ENCODE measurements around the gene OR1Q1. TPM values are rescaled to one million over a fixed set of nuclear protein-coding genes. Genes with fewer than 3 reads are reported as not detected.
"Not testable (repeated sequence)": the region's sequence is repeated elsewhere in the genome, so short reads cannot be mapped to it uniquely, and the experiment has no call there.

OR1Q1 gene, protein sequence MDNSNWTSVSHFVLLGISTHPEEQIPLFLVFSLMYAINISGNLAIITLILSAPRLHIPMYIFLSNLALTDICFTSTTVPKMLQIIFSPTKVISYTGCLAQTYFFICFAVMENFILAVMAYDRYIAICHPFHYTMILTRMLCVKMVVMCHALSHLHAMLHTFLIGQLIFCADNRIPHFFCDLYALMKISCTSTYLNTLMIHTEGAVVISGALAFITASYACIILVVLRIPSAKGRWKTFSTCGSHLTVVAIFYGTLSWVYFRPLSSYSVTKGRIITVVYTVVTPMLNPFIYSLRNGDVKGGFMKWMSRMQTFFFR
- total RNA-seq (not detected), polyA plus RNA-seq (not detected)

DNA sequence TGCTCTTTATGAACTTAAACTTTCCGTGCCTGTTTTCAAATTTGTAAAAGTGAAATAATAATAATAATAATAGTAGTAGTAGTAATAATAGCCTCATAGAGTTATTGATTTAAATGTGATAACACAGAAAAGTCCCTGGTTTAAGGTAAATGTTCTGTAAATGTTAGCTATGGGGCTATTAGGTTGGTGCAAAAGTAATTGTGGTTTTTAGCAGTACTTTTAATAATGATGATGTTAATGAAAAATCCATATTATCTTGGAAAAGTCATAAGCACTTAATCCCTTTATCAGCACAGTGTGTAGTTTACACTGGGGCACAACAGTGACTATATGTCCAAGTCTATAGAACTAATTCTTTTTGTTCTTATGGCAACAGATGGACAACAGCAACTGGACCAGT, at the start of gene OR1Q1:
Gene OR1Q1, plus strand, starts transcription at position 377 of the 400 bp plus-strand sequence. Its CDS starts 0 bp downstream, at position 377.
- Histone ChIP-seq H3K36me3 (ENCODE audit: insufficient read depth, low read length) (no peaks in the 10 kb centered on the region), H3K4me3 (ENCODE audit: low read length in 2 of 2) (no peak within 1 kb of the TSS), H3K27ac (ENCODE audit: low read depth, low read length) (no peak within 1 kb of the TSS), H3K4me1 (ENCODE audit: insufficient read depth, low read length) (no peaks in the 10 kb centered on the region), H3K27me3 (ENCODE audit: insufficient read depth, low read length) (no peaks in the 10 kb centered on the region), H3K9me3 (ENCODE audit: control insufficient read depth in 1 of 2, low read length in 2 of 2) (no peaks in the 10 kb centered on the region)
- Mint-ChIP-seq H3K4me3 (no peak within 1 kb of the TSS), H3K27me3 (no peaks in the 10 kb centered on the region), H3K36me3 (no peaks in the 10 kb centered on the region), H3K9me3 (peaks cover 0 to 10% (median 0%) of the 10 kb centered on the region in 8 donors), H3K27ac (no peak within 1 kb of the TSS), H3K4me1 (no peaks in the 10 kb centered on the region)
- ChIA-PET POLR2A (ENCODE audit: partially characterized antibody) (no interaction called here), CTCF (ENCODE audit: partially characterized antibody) (no interaction called here)
- no peak for DNase-seq
- intact Hi-C loops (cut with micrococcal nuclease): no loop called here

DNA sequence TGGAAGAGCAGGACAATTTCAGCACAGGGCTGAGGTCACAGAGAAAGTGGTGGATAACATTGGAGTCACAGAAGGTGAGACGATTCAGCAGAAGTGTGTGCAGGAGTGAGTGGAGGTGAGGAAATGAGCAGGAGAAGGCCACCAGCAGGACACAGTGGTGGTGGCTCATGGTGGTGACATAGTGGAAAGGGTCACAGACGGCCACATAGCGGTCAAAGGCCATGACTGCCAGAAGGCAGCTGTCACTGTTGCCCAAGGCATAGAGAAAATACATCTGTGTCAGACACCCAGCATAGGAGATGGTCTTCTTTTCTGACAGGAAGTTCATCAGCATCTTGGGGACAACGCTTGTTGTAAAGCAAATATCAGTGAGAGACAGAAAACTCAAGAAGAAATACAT, 46.6 kb upstream of the OR1Q1 start:
- Mint-ChIP-seq H3K27me3 (peaks cover 10% of the 10 kb centered on the region in 2 donors), H3K36me3 (no peaks in the 10 kb centered on the region), H3K9me3 (peaks cover 0 to 11% (median 5%) of the 10 kb centered on the region in 8 donors), H3K4me3 (no peak overlapping the region), H3K4me1 (no peaks in the 10 kb centered on the region), H3K27ac (no peak overlapping the region)
- H3K27ac ChIP-seq (ENCODE audit: low read depth, low read length): no peak overlapping the region
- ChIA-PET CTCF (ENCODE audit: partially characterized antibody) (no interaction called here), POLR2A (ENCODE audit: partially characterized antibody) (no interaction called here)
- H3K27me3 ChIP-seq (ENCODE audit: insufficient read depth, low read length): no peaks in the 10 kb centered on the region
- intact Hi-C loops (cut with micrococcal nuclease): no loop called here
- no peaks in the 10 kb centered on the region for H3K4me1 ChIP-seq (ENCODE audit: insufficient read depth, low read length)
- no peak for DNase-seq
- no peak overlapping the region for H3K4me3 ChIP-seq (ENCODE audit: low read length in 2 of 2)
- no peaks in the 10 kb centered on the region for H3K9me3 ChIP-seq (ENCODE audit: control insufficient read depth in 1 of 2, low read length in 2 of 2)
- no peaks in the 10 kb centered on the region for H3K36me3 ChIP-seq (ENCODE audit: insufficient read depth, low read length)

DNA sequence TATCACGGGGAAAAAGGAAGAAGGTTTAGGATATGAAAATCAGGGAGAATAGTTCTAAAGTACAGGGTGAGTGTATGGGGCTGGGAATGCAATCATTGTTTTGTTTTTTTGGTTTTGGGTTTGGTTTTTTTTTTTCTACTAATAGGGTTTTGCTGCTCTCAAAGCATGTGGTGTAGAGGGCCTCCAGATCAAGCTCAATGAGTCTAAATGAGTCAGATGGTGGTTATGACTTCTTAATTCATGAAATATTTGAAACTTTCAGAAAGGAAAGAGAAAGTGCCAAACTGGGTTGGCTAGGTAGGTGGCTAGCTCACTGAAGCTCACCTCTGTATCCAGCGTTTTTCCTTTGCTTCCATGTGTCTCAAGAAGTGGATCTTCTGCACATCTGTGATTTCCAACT, 42.1 kb upstream of the OR1Q1 start:
- no peak for DNase-seq
- POLR2A ChIA-PET (ENCODE audit: partially characterized antibody): no interaction called here
- Histone ChIP-seq H3K4me1 (ENCODE audit: insufficient read depth, low read length) (no peaks in the 10 kb centered on the region), H3K27ac (ENCODE audit: low read depth, low read length) (no peak overlapping the region), H3K27me3 (ENCODE audit: insufficient read depth, low read length) (no peaks in the 10 kb centered on the region), H3K9me3 (ENCODE audit: control insufficient read depth in 1 of 2, low read length in 2 of 2) (no peaks in the 10 kb centered on the region), H3K4me3 (ENCODE audit: low read length in 2 of 2) (no peak overlapping the region), H3K36me3 (ENCODE audit: insufficient read depth, low read length) (no peaks in the 10 kb centered on the region)
- Mint-ChIP-seq H3K9me3 (peaks cover 0 to 7% (median 2%) of the 10 kb centered on the region in 8 donors), H3K4me3 (no peak overlapping the region), H3K4me1 (no peaks in the 10 kb centered on the region), H3K36me3 (peaks cover 0 to 4% of the 10 kb centered on the region in 2 donors), H3K27me3 (peaks cover 0 to 2% of the 10 kb centered on the region in 2 donors), H3K27ac (no peak overlapping the region)
- CTCF ChIA-PET (ENCODE audit: partially characterized antibody): no interaction called here
- intact Hi-C loops (cut with micrococcal nuclease): no loop called here

DNA sequence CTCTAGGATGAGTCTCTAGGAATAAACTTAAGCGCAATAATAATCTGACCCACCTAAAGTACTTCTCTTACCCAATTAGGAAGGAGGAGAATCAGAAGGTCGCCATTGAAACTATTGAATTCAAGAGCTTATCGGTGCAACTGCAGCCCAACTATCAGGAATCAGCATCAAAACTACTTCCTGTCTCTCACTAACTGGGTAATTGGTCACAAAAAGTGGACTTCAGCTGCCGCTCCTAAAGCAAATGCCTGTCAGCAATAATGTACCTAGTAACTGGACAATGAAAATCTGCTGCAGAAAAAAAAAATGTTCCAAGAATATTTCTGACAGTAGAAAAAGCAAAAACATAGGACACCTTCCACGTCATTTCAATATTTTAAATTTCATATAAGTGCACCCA, 34.7 kb upstream of the OR1Q1 start:
- H3K36me3 Mint-ChIP-seq: peaks cover 0 to 4% of the 10 kb centered on the region in 2 donors
- peaks cover 0 to 9% (median 2%) of the 10 kb centered on the region in 8 donors for H3K9me3 Mint-ChIP-seq
- H3K4me3 Mint-ChIP-seq: no peak overlapping the region
- no peaks in the 10 kb centered on the region for H3K4me1 Mint-ChIP-seq
- Histone ChIP-seq H3K27me3 (ENCODE audit: insufficient read depth, low read length) (no peaks in the 10 kb centered on the region), H3K4me1 (ENCODE audit: insufficient read depth, low read length) (no peaks in the 10 kb centered on the region), H3K4me3 (ENCODE audit: low read length in 2 of 2) (no peak overlapping the region), H3K9me3 (ENCODE audit: control insufficient read depth in 1 of 2, low read length in 2 of 2) (no peaks in the 10 kb centered on the region), H3K36me3 (ENCODE audit: insufficient read depth, low read length) (no peaks in the 10 kb centered on the region), H3K27ac (ENCODE audit: low read depth, low read length) (no peak overlapping the region)
- intact Hi-C loops (cut with micrococcal nuclease): no loop called here
- DNase-seq: no peak
- H3K27ac Mint-ChIP-seq: no peak overlapping the region
- H3K27me3 Mint-ChIP-seq: peaks cover 2% of the 10 kb centered on the region in 2 donors
- POLR2A ChIA-PET (ENCODE audit: partially characterized antibody): no interaction called here
- CTCF ChIA-PET (ENCODE audit: partially characterized antibody): no interaction called here

DNA sequence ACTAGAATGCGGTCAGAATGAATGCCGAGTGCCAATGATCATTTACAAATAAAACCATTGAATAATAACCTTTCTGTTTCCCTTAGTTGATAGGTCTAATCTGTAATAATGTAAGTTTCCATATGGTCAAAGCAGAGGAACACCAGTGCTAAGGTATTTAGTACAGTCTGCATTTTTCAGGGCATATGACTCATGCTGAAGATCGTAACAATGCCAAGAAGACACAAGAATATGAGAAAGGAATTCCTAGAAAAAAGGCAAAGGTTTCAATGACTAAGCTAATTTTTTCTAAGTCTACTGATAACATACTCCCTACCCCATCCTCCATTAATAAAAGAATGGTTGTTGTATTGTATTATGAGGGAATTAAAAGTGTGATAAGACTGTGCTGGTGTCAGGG, 34.2 kb upstream of the OR1Q1 start:
- no peaks in the 10 kb centered on the region for H3K4me1 ChIP-seq (ENCODE audit: insufficient read depth, low read length)
- Mint-ChIP-seq H3K4me1 (no peaks in the 10 kb centered on the region), H3K36me3 (peaks cover 0 to 4% of the 10 kb centered on the region in 2 donors), H3K9me3 (peaks cover 0 to 9% (median 2%) of the 10 kb centered on the region in 8 donors), H3K27ac (no peak overlapping the region), H3K4me3 (no peak overlapping the region), H3K27me3 (peaks cover 2 to 3% of the 10 kb centered on the region in 2 donors)
- no peaks in the 10 kb centered on the region for H3K9me3 ChIP-seq (ENCODE audit: control insufficient read depth in 1 of 2, low read length in 2 of 2)
- CTCF ChIA-PET (ENCODE audit: partially characterized antibody): no interaction called here
- no peaks in the 10 kb centered on the region for H3K36me3 ChIP-seq (ENCODE audit: insufficient read depth, low read length)
- no peak for DNase-seq
- no peak overlapping the region for H3K27ac ChIP-seq (ENCODE audit: low read depth, low read length)
- H3K4me3 ChIP-seq (ENCODE audit: low read length in 2 of 2): no peak overlapping the region
- H3K27me3 ChIP-seq (ENCODE audit: insufficient read depth, low read length): no peaks in the 10 kb centered on the region
- POLR2A ChIA-PET (ENCODE audit: partially characterized antibody): no interaction called here
- intact Hi-C loops (cut with micrococcal nuclease): no loop called here

DNA sequence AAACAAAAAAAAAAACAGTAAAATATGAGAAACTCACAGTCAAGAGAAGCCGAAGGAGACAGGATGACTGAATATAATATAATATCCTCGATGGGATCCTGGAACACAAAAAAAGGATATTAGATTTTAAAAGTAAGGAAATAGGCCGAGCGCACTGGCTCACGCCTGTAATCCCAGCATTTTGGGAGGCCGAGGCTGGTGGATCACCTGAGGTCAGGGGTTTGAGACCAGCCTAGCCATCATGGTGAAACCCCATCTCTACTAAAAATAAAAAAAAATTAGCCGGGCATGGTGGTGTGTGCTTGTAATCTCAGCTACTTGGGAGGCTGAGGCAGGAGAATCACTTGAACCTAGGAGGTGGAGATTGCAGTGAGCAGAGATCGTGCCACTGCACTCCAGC, 31.3 kb upstream of the OR1Q1 start, which contains the start of gene OR1L8:
Gene OR1L8, minus strand, starts transcription at position 101 of the 400 bp plus-strand sequence. CDS start 14,907 bp downstream, outside the sequence.
- H3K4me1 ChIP-seq (ENCODE audit: insufficient read depth, low read length); H3K36me3 ChIP-seq (ENCODE audit: insufficient read depth, low read length); DNase-seq; H3K4me1 Mint-ChIP-seq; H3K4me3 ChIP-seq (ENCODE audit: low read length in 2 of 2); H3K9me3 Mint-ChIP-seq; H3K27me3 Mint-ChIP-seq; H3K27me3 ChIP-seq (ENCODE audit: insufficient read depth, low read length); H3K36me3 Mint-ChIP-seq; H3K9me3 ChIP-seq (ENCODE audit: control insufficient read depth in 1 of 2, low read length in 2 of 2); POLR2A ChIA-PET (ENCODE audit: partially characterized antibody); intact Hi-C loops (cut with micrococcal nuclease); H3K4me3 Mint-ChIP-seq; H3K27ac Mint-ChIP-seq; H3K27ac ChIP-seq (ENCODE audit: low read depth, low read length); CTCF ChIA-PET (ENCODE audit: partially characterized antibody): not testable (repeated sequence)

DNA sequence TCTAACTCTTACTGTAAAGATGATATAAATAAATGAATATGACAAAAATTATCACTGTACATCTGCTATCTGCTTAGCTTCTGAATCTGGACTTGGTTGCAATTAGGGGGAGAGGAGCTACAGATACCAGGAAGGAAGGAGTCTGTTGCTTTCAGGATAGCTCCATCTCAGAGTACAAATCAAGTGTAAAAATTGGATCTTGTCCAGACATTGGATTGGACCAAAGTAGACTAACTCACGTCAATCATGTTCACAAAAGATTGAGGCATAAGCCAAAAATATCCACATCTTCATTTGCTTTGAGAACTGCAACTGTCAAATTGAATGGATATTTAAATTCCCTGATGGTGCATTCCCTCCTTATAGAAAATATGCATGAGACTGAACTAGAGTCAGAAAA, 8.8 kb upstream of the OR1Q1 start:
- intact Hi-C loops (cut with micrococcal nuclease): no loop called here
- Histone ChIP-seq H3K27me3 (ENCODE audit: insufficient read depth, low read length) (no peaks in the 10 kb centered on the region), H3K9me3 (ENCODE audit: control insufficient read depth in 1 of 2, low read length in 2 of 2) (no peaks in the 10 kb centered on the region), H3K4me3 (ENCODE audit: low read length in 2 of 2) (no peak overlapping the region), H3K36me3 (ENCODE audit: insufficient read depth, low read length) (no peaks in the 10 kb centered on the region), H3K4me1 (ENCODE audit: insufficient read depth, low read length) (no peaks in the 10 kb centered on the region), H3K27ac (ENCODE audit: low read depth, low read length) (no peak overlapping the region)
- no peak for DNase-seq
- Mint-ChIP-seq H3K4me3 (no peak overlapping the region), H3K27me3 (peaks cover 0 to 6% of the 10 kb centered on the region in 2 donors), H3K27ac (no peak overlapping the region), H3K9me3 (peaks cover under 1 to 19% (median 9%) of the 10 kb centered on the region in 8 donors), H3K4me1 (no peaks in the 10 kb centered on the region), H3K36me3 (no peaks in the 10 kb centered on the region)
- ChIA-PET CTCF (ENCODE audit: partially characterized antibody) (no interaction called here), POLR2A (ENCODE audit: partially characterized antibody) (no interaction called here)

All from CD4-positive, alpha-beta memory T cell (primary cell).